PFSK-1 (cell line): ENCODE results near the gene THSD4.

ENCODE experiments used
- POLR2AphosphoS5 ChIP-seq: IDR thresholded peaks from 2 replicates; pipeline ENCODE4 v1.6.1; 2012; ENCODE audit warnings: low read depth, mild to moderate bottlenecking, control low read depth, low read length, moderate library complexity
- TAF1 ChIP-seq: IDR thresholded peaks from 2 replicates; pipeline ENCODE4 v1.6.1; 2012; ENCODE audit warnings: low read length, control low read depth, borderline replicate concordance; ENCODE audit not compliant: insufficient read depth

GRCh38 chr15:71698030-71698429, 582.8 kb downstream of the THSD4 start:
- TF ChIP-seq POLR2AphosphoS5 (no peak), TAF1 (no peak)
